Type B pancreatic cell (in vitro differentiated cells): ENCODE measurements around the gene RBM20. TPM values are rescaled to one million over a fixed set of nuclear protein-coding genes. Genes with fewer than 3 reads are reported as not detected.

ENCODE experiments used
- DNase-seq: peaks from one replicate; pipeline ENCODE4 v3.0.0; 2021; ENCODE audit warnings: mixed read lengths; ENCODE audit not compliant: unreplicated experiment; ENCODE audit errors: extremely low spot score
- H3K27ac Mint-ChIP-seq: 2 replicates; pipeline ENCODE4 v1.8.0; 2021; ENCODE audit warnings: mild to moderate bottlenecking, mixed read lengths
- H3K27me3 Mint-ChIP-seq: 2 replicates; pipeline ENCODE4 v1.8.0; 2021; ENCODE audit warnings: mixed read lengths
- H3K36me3 Mint-ChIP-seq: 2 replicates; pipeline ENCODE4 v1.8.0; 2021; ENCODE audit warnings: mixed read lengths
- H3K4me1 Mint-ChIP-seq: one replicate; pipeline ENCODE4 v1.8.0; 2021; ENCODE audit warnings: mixed read lengths; ENCODE audit not compliant: unreplicated experiment
- H3K4me3 Mint-ChIP-seq: 2 replicates; pipeline ENCODE4 v1.8.0; 2021; ENCODE audit warnings: mild to moderate bottlenecking, mixed read lengths
- H3K9me3 Mint-ChIP-seq: 2 replicates; pipeline ENCODE4 v1.8.0; 2021; ENCODE audit warnings: mixed read lengths
- CTCF ChIP-seq: fragments of 200-600 bp; sonication (generic); conservative IDR thresholded peaks from 2 replicates; pipeline ENCODE4 v1.5.0; 2021; ENCODE audit warnings: antibody characterized with exemption, mild to moderate bottlenecking
- total RNA-seq: library from RNA; stranded (reverse); gene quantifications from 2 replicates; pipeline ENCODE4 v1.2.1, GENCODE V29; 2021; ENCODE audit warnings: low replicate concordance

Gene RBM20
- total RNA-seq, 1 donor from 2014 or later: 5.2 TPM

DNA sequence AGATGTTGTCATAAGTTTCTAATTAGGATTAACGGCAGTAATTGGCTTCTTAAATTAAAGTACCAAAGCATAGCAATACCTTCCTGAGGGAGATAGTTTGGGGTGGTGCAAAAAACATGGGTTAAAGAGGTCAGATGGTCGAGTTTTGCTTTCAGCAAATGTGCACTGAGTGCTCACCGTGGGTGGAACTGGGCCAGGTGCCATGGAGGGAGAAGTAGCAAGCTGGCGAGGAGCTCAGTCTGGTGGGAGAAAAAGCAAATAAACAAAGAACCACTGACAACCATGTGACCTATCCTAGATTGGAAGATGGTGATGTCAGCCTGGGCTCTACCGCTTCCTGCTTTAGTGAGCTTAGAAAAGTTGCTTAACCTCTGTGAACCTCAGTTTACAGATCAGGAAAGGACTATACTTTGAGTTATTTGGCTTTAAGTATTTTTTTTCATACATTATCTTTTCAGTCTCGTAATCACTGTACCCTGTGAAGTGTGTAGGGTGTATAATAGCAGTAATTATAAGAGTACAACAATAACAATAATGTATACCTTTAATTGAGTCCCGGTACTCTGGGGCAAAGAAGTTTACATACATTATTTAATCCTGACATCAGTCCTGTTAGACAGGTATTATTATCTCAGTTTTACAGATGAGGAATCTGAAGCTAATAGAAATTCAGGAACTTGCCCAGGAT is 158.6 kb downstream of the RBM20 start:
- H3K27ac Mint-ChIP-seq: peak overlapping the region; percentile 24
- H3K4me1 Mint-ChIP-seq: peaks cover 30% of the 10 kb centered on the region
- H3K36me3 Mint-ChIP-seq: peaks cover 6% of the 10 kb centered on the region
- H3K9me3 Mint-ChIP-seq: no peaks in the 10 kb centered on the region
- H3K27me3 Mint-ChIP-seq: no peaks in the 10 kb centered on the region
- no peak overlapping the region for H3K4me3 Mint-ChIP-seq
- no peak for DNase-seq
- TF ChIP-seq CTCF: no peak

- peaks cover 30% of the 10 kb centered on the region for H3K4me1 Mint-ChIP-seq
- no peak overlapping the region for H3K4me3 Mint-ChIP-seq
- H3K27ac Mint-ChIP-seq: peak overlapping the region; percentile 52
Measured at GRCh38 chr10:110803239-110803749, 159.2 kb downstream of the RBM20 start.

GRCh38 chr10:110803830-110804338 is 159.7 kb downstream of the RBM20 start:
- peak; percentile 70 for TF ChIP-seq CTCF
- Mint-ChIP-seq H3K4me1 (peaks cover 35% of the 10 kb centered on the region), H3K27ac (peak overlapping the region; percentile 74), H3K4me3 (no peak overlapping the region), H3K27me3 (no peaks in the 10 kb centered on the region), H3K36me3 (peaks cover 11% of the 10 kb centered on the region), H3K9me3 (peaks cover 5% of the 10 kb centered on the region)
- DNase-seq: no peak

More at GRCh38 chr10:110803239-110803749, 159.2 kb downstream of the RBM20 start:
- no peak for DNase-seq
- Mint-ChIP-seq H3K36me3 (peaks cover 6% of the 10 kb centered on the region), H3K9me3 (peaks cover under 1% of the 10 kb centered on the region), H3K27me3 (no peaks in the 10 kb centered on the region)
- no peak for TF ChIP-seq CTCF

GRCh38 chr10:110804376-110804775 is 160.2 kb downstream of the RBM20 start:
- TF ChIP-seq CTCF: no peak
- no peaks in the 10 kb centered on the region for H3K27me3 Mint-ChIP-seq
- peaks cover 5% of the 10 kb centered on the region for H3K9me3 Mint-ChIP-seq
- H3K36me3 Mint-ChIP-seq: peaks cover 11% of the 10 kb centered on the region
- H3K4me3 Mint-ChIP-seq: no peak overlapping the region
- no peak for DNase-seq
- peak overlapping the region; percentile 74 for H3K27ac Mint-ChIP-seq
- H3K4me1 Mint-ChIP-seq: peaks cover 35% of the 10 kb centered on the region

GRCh38 chr10:110805292-110805691 is 161.2 kb downstream of the RBM20 start:
- Mint-ChIP-seq H3K36me3 (peaks cover 11% of the 10 kb centered on the region), H3K27ac (no peak overlapping the region), H3K9me3 (peaks cover 5% of the 10 kb centered on the region), H3K4me1 (peaks cover 35% of the 10 kb centered on the region), H3K4me3 (no peak overlapping the region), H3K27me3 (no peaks in the 10 kb centered on the region)
- TF ChIP-seq CTCF: no peak
- DNase-seq: no peak
